ENCODE results near the gene SPAG16.

DNA sequence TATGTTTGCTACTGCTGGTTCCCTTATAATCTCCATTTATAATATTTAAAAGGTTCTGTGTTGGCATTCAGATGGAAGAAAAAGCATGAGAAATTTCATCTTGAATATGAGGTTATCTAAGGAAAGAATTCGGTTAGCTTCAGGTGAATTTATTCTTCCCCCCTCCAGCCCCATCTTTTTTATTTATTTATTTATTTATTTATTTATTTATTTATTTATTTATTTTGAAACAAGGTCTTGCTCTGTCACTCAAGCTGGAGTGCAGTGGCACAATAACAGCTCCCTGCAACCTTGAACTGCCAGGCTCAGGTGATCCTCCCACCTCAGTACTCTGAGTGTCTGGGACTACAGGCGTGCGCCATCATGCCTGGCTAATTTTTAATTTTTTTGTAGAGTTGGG is 1031.1 kb downstream of the SPAG16 start:
- no peak for TF ChIP-seq CTCF (conservative IDR thresholded peaks at IDR 0.05)
- TF ChIP-seq EZH2 (IDR thresholded peaks at IDR 0.05; ENCODE audit: low read depth): no peak

All from PC-9 (cell line).